Endothelial cell of umbilical vein (primary cell): ENCODE measurements around the gene PDIA5. TPM values are rescaled to one million over a fixed set of nuclear protein-coding genes. Genes with fewer than 3 reads are reported as not detected.

Source experiments
- BruUV-seq: library from RNA; stranded (reverse); fragments of 400-500 nt; replicated peaks from 2 replicates; lab custom pipeline; 2021; lab: Mats Ljungman, UMichigan
- CTCF ChIA-PET: fragments of 300-600, 350-600 bp; sonication (Branson Sonifier 250); formaldehyde crosslinking; loops from one replicate; lab custom pipeline; 2021; ENCODE audit warnings: antibody characterized with exemption, inconsistent platforms; lab: Charles Lee
- POLR2A ChIA-PET: fragments of 300-600, 350-600 bp; sonication (Branson Sonifier 250); formaldehyde crosslinking; loops from one replicate; lab custom pipeline; 2021; ENCODE audit warnings: antibody characterized with exemption, inconsistent platforms; lab: Charles Lee
- DNase-seq: peaks from one replicate; pipeline ENCODE4 v3.0.0-alpha.2; 2011; ENCODE audit warnings: low read depth, low spot score
- FAIRE-seq: peaks from 2 replicates; lab custom pipeline; 2011; peaks lifted over from hg19 to GRCh38; lab: Jason Lieb, UNC
- H2AFZ ChIP-seq: 2 replicates; pipeline ENCODE4 v1.6.0; 2012; ENCODE audit warnings: low read depth, low read length, control low read depth, inconsistent platforms
- H3K27ac ChIP-seq: 2 replicates; pipeline ENCODE4 v1.5.1; 2011; ENCODE audit warnings: low read depth, mild to moderate bottlenecking, control low read depth, low read length, moderate library complexity; ENCODE audit not compliant: insufficient read depth
- H3K27me3 ChIP-seq, 2 experiments: 2 replicates each; pipeline versions ENCODE4 v1.6.0 to v1.6.1; 2011; ENCODE audit warnings: low read length in 2 of 2, mixed read lengths in 1 of 2; ENCODE audit not compliant: control insufficient read depth in 2 of 2, insufficient read depth in 2 of 2
- H3K36me3 ChIP-seq, 2 experiments: 2 replicates in 1 of 2; 3 replicates in 1 of 2; pipeline ENCODE4 v1.5.1; 2011; ENCODE audit warnings: low read length in 2 of 2, mild to moderate bottlenecking in 1 of 2, moderate library complexity in 1 of 2; ENCODE audit not compliant: control insufficient read depth in 2 of 2, insufficient read depth in 2 of 2; ENCODE audit errors: extremely low read depth in 1 of 2
- H3K4me1 ChIP-seq: 3 replicates; pipeline ENCODE4 v1.5.1; 2011; ENCODE audit warnings: mild to moderate bottlenecking, low read length; ENCODE audit not compliant: control insufficient read depth, insufficient read depth; ENCODE audit errors: extremely low read depth
- H3K4me2 ChIP-seq: 2 replicates; pipeline ENCODE4 v1.6.1; 2011; ENCODE audit warnings: low read length, control low read depth, mixed read lengths; ENCODE audit not compliant: insufficient read depth
- H3K4me3 ChIP-seq, 3 experiments: fragments of 200-600 bp in 1 of 3; sonication (generic), shearing (Covaris generic) in 1 of 3; replicated peaks in 1 of 3; 2 replicates each; pipeline ENCODE4 v1.5.1; 2011 to 2016; ENCODE audit warnings: control low read depth in 3 of 3, low read length in 3 of 3, mild to moderate bottlenecking in 2 of 3, inconsistent platforms in 1 of 3, low read depth in 1 of 3, moderate library complexity in 1 of 3; ENCODE audit not compliant: insufficient read depth in 1 of 3
- H3K79me2 ChIP-seq: 2 replicates; pipeline ENCODE4 v1.6.0; 2012; ENCODE audit warnings: low read length, inconsistent platforms; ENCODE audit not compliant: control insufficient read depth, insufficient read depth
- H3K9ac ChIP-seq: replicated peaks from 2 replicates; pipeline ENCODE3; 2011; ENCODE audit warnings: low read length, control low read depth; ENCODE audit not compliant: insufficient read depth; ENCODE audit errors: extremely low read depth
- H3K9me1 ChIP-seq: replicated peaks from 3 replicates; pipeline ENCODE4 v1.6.0; 2011; ENCODE audit warnings: mild to moderate bottlenecking, low read length; ENCODE audit not compliant: control insufficient read depth, insufficient read depth; ENCODE audit errors: extremely low read depth
- H3K9me3 ChIP-seq: replicated peaks from 2 replicates; pipeline ENCODE4 v1.5.1; 2012; ENCODE audit warnings: low read length, inconsistent platforms; ENCODE audit not compliant: control insufficient read depth, insufficient read depth
- H4K20me1 ChIP-seq: replicated peaks from 2 replicates; pipeline ENCODE3; 2011; ENCODE audit warnings: mild to moderate bottlenecking, low read length; ENCODE audit not compliant: control insufficient read depth, insufficient read depth; ENCODE audit errors: extremely low read depth
- CTCF ChIP-seq, 2 donors: IDR thresholded peaks; 1 replicate in 1 of 2; 2 replicates in 1 of 2; pipeline ENCODE4 v1.5.1; 2011; ENCODE audit warnings: low read length in 2 of 2, mild to moderate bottlenecking in 2 of 2, moderate library complexity in 2 of 2, control low read depth in 1 of 2, inconsistent platforms in 1 of 2, low read depth in 1 of 2; ENCODE audit not compliant: insufficient read depth in 1 of 2; ENCODE audit errors: extremely low read depth in 1 of 2
- EZH2 ChIP-seq: IDR thresholded peaks from 2 replicates; pipeline ENCODE4 v1.6.1; 2012; ENCODE audit warnings: borderline replicate concordance, low read depth, mild to moderate bottlenecking, moderate library complexity, low read length, inconsistent platforms; ENCODE audit not compliant: severe bottlenecking
- FOS ChIP-seq: IDR thresholded peaks from 2 replicates; pipeline ENCODE4 v1.6.1; 2011; ENCODE audit warnings: mild to moderate bottlenecking, low read length, moderate library complexity, borderline replicate concordance; ENCODE audit not compliant: insufficient read depth
- GATA2 ChIP-seq: IDR thresholded peaks from 2 replicates; pipeline ENCODE4 v1.7.0; 2011; ENCODE audit warnings: low read depth, mild to moderate bottlenecking, moderate library complexity, mixed read lengths, low read length; ENCODE audit not compliant: insufficient read length, insufficient read depth
- JUN ChIP-seq: IDR thresholded peaks from 2 replicates; pipeline ENCODE4 v1.6.1; 2011; ENCODE audit warnings: borderline replicate concordance, low read depth; ENCODE audit not compliant: insufficient read length, insufficient read depth
- MYC ChIP-seq: IDR thresholded peaks from one replicate; pipeline ENCODE4 v1.6.1; 2011; ENCODE audit warnings: mild to moderate bottlenecking, low read depth, low read length
- POLR2A ChIP-seq: IDR thresholded peaks from 2 replicates; pipeline ENCODE4 v1.6.1; 2012; ENCODE audit warnings: low read depth, mild to moderate bottlenecking, control low read depth, low read length
- POLR2AphosphoS5 ChIP-seq: IDR thresholded peaks from 2 replicates; pipeline ENCODE4 v1.6.1; 2012; ENCODE audit warnings: low read depth, mild to moderate bottlenecking, control low read depth, low read length, moderate library complexity; ENCODE audit not compliant: insufficient read depth
- dilution Hi-C: fragments of 300-500 bp; cut with MboI; formaldehyde crosslinking; loops from one replicate; pipeline ENCODE4 v1.15.0; 2019; ENCODE audit warnings: low sequenced_read_pairs; ENCODE audit not compliant: extremely low pct_ligation_motif_present
- intact Hi-C: fragments of 100-400 bp; cut with micrococcal nuclease; formaldehyde crosslinking; loops from one replicate; pipeline ENCODE4 v1.10.0; 2022
- polyA plus RNA-seq, 4 experiments: library from polyadenylated mRNA; depleted of rRNA in 3 of 4; stranded (reverse) in 3 of 4; unstranded in 1 of 4; fragments of >200 nt; gene quantifications; 2 replicates each; pipeline versions ENCODE4 v1.2.1 to v1.2.3, GENCODE V29; 2011 to 2012; ENCODE audit warnings: missing spikeins in 1 of 4
- total RNA-seq: library from RNA; stranded (reverse); gene quantifications from 2 replicates; pipeline ENCODE4 v1.2.3, GENCODE V29; 2021
- TF ChIP-seq, protein P1 (sequence below): IDR thresholded peaks from 2 replicates; pipeline ENCODE4 v1.6.1; 2011; ENCODE audit not compliant: insufficient read depth, insufficient read length

Gene PDIA5
- total and polyA plus RNA-seq, 2 donors (not counting 3 experiments of a cell fraction or from before 2014, with no cell fraction given), result 55.7 to 85.6 TPM

DNA sequence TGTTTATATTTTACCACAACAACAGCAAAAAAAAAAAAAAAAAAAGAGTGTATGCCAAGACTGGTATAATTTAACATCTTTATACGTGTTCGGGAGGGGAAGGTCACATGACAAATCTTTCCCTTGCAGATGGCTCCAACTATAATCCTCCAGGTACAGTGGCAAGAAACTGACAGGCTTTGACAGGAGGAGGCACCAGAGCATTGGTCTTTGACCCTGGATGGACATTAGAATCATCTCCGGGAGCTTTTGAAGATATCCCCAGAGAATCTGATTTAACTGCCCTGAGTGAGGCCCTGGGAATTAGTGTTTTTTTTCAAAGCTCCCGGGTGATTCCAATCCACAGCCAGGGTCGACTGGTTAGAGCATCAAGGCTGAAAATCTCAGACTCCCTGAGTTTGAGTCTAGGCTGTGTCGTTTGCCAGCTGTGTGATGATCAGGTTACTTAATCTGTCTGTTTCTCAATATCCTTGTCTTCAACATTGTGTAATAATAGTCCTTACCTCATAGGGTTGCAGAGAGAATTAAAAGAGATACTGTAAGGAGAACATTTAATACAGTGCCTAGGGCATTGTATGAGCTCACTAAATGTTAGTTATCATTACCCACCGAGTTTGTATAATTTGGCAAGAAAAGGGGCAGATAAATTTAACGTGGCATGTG, 30.3 kb upstream of the PDIA5 start:
- Histone ChIP-seq H3K79me2 (no peaks in the 10 kb centered on the region), H3K9ac (no peak overlapping the region), H3K4me3 (no peak overlapping the region), H3K27ac (no peak overlapping the region), H3K36me3 (no peaks in the 10 kb centered on the region), H3K9me3 (no peaks in the 10 kb centered on the region), H3K27me3 (peaks cover 40 to 47% of the 10 kb centered on the region in 2 experiments), H2AFZ (no peak overlapping the region), H3K4me1 (no peaks in the 10 kb centered on the region), H3K9me1 (no peaks in the 10 kb centered on the region), H4K20me1 (no peaks in the 10 kb centered on the region), H3K4me2 (no peak overlapping the region)
- POLR2A ChIA-PET, result no interaction called here
- no peak for DNase-seq
- no TSS peak for BruUV-seq
- intact Hi-C loops, result no loop called here
- dilution Hi-C loops, result no loop called here
- FAIRE-seq, result no peak
- CTCF ChIA-PET, result interaction anchor here (1.0 kb wide), 1 partner anchor 12 kb away, joined by 3 read pairs; no protein-coding TSS in a partner anchor
- TF ChIP-seq MYC (no peak), POLR2AphosphoS5 (no peak), POLR2A (no peak), FOS (no peak), EZH2 (no peak), JUN (no peak), CTCF (IDR thresholded peaks at IDR 0.05; ENCODE audit: extremely low read depth in 1 of 2, insufficient read depth in 1 of 2, low read depth in 1 of 2, low read length in 2 of 2) (no peak), GATA2 (no peak)
- TF ChIP-seq, protein P1, sequence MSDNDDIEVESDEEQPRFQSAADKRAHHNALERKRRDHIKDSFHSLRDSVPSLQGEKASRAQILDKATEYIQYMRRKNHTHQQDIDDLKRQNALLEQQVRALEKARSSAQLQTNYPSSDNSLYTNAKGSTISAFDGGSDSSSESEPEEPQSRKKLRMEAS, result no peak
